Neural progenitor cell (in vitro differentiated cells): ENCODE results near the gene FLCN. TPM values are rescaled to one million over a fixed set of nuclear protein-coding genes. Genes with fewer than 3 reads are reported as not detected.

ENCODE experiments used
- DNase-seq: peaks from one replicate; pipeline ENCODE4 v3.0.0-alpha.2; 2016; ENCODE audit warnings: low spot score
- H2AFZ ChIP-seq: fragments of 200-600 bp; sonication (generic); replicated peaks from 2 replicates; pipeline ENCODE4 v1.6.1; 2016; ENCODE audit warnings: antibody characterized with exemption
- H3F3A ChIP-seq: fragments of 200-600 bp; sonication (generic); 2 replicates; pipeline ENCODE4 v1.6.1; 2016; ENCODE audit warnings: antibody characterized with exemption, low read depth
- H3K27ac ChIP-seq: fragments of 200-600 bp; sonication (generic); 2 replicates; pipeline ENCODE4 v1.5.1; 2016; ENCODE audit warnings: mild to moderate bottlenecking
- H3K27me3 ChIP-seq: fragments of 200-600 bp; sonication (generic); 2 replicates; pipeline ENCODE4 v1.6.1; 2016; ENCODE audit warnings: mild to moderate bottlenecking, moderate library complexity
- H3K36me3 ChIP-seq: fragments of 200-600 bp; sonication (generic); 2 replicates; pipeline ENCODE4 v1.5.1; 2016
- H3K4me1 ChIP-seq: fragments of 200-600 bp; sonication (generic); 2 replicates; pipeline ENCODE4 v1.6.1; 2016; ENCODE audit warnings: mixed run types
- H3K4me2 ChIP-seq: fragments of 200-600 bp; sonication (generic); 2 replicates; pipeline ENCODE4 v1.6.1; 2016
- H3K4me3 ChIP-seq: fragments of 200-600 bp; sonication (generic); 2 replicates; pipeline ENCODE4 v1.5.1; 2016
- H3K79me2 ChIP-seq: fragments of 200-600 bp; sonication (generic); 2 replicates; pipeline ENCODE4 v1.6.1; 2016; ENCODE audit warnings: low read depth
- H3K9ac ChIP-seq: fragments of 200-600 bp; sonication (generic); 2 replicates; pipeline ENCODE4 v1.6.1; 2016
- H3K9me3 ChIP-seq: fragments of 200-600 bp; sonication (generic); 2 replicates; pipeline ENCODE4 v1.5.1; 2016; ENCODE audit warnings: low read depth
- H4K20me1 ChIP-seq: fragments of 200-600 bp; sonication (generic); 2 replicates; pipeline ENCODE4 v1.6.1; 2016; ENCODE audit warnings: low read depth
- H3K27ac Mint-ChIP-seq: 3 replicates; pipeline ENCODE4 v1.8.0; 2021; ENCODE audit warnings: mixed read lengths
- H3K27me3 Mint-ChIP-seq: 2 replicates; pipeline ENCODE4 v1.8.0; 2022; ENCODE audit warnings: low read depth, mild to moderate bottlenecking, inconsistent platforms, moderate library complexity, mixed read lengths; ENCODE audit not compliant: insufficient read depth
- H3K36me3 Mint-ChIP-seq: 3 replicates; pipeline ENCODE4 v1.8.0; 2021; ENCODE audit warnings: mixed read lengths
- H3K4me1 Mint-ChIP-seq: 3 replicates; pipeline ENCODE4 v1.8.0; 2021; ENCODE audit warnings: mixed read lengths
- H3K4me3 Mint-ChIP-seq: 3 replicates; pipeline ENCODE4 v1.8.0; 2021; ENCODE audit warnings: mild to moderate bottlenecking, moderate library complexity, mixed read lengths
- H3K9me3 Mint-ChIP-seq: 3 replicates; pipeline ENCODE4 v1.8.0; 2020; ENCODE audit warnings: mixed read lengths
- EZH2 ChIP-seq: fragments of 200-600 bp; sonication (generic); IDR thresholded peaks from 2 replicates; pipeline ENCODE4 v1.6.1; 2017; ENCODE audit warnings: antibody characterized with exemption, mild to moderate bottlenecking, moderate library complexity
- EZH2phosphoT487 ChIP-seq: fragments of 200-600 bp; sonication (generic); IDR thresholded peaks from 2 replicates; pipeline ENCODE4 v1.6.1; 2017; ENCODE audit warnings: antibody characterized with exemption
- total RNA-seq: library from RNA; depleted of rRNA; stranded (reverse); fragments of >200 nt; gene quantifications from 2 replicates; pipeline ENCODE4 v1.2.3, GENCODE V29; 2015; ENCODE audit warnings: low replicate concordance
- TF ChIP-seq, protein P1 (sequence below): fragments of 200-600 bp; sonication (generic); IDR thresholded peaks from 2 replicates; pipeline ENCODE4 v1.5.1; 2017; ENCODE audit warnings: antibody characterized with exemption, mild to moderate bottlenecking

Gene FLCN
- total RNA-seq, 1 donor from 2014 or later: 16.3 TPM

- DNase-seq: peak; percentile 43
- Mint-ChIP-seq H3K27ac (peak overlapping the region; percentile 97), H3K4me1 (peaks cover 21% of the 10 kb centered on the region), H3K4me3 (peak overlapping the region; percentile 98), H3K36me3 (peaks cover 7% of the 10 kb centered on the region), H3K9me3 (no peaks in the 10 kb centered on the region), H3K27me3 (peaks cover 4% of the 10 kb centered on the region)
- no peaks in the 10 kb centered on the region for H3K9me3 ChIP-seq
- peaks cover 53% of the 10 kb centered on the region for H3K79me2 ChIP-seq
- peak overlapping the region; percentile 99 for H2AFZ ChIP-seq
- no peak overlapping the region for H3K27ac ChIP-seq
- H3K36me3 ChIP-seq: no peaks in the 10 kb centered on the region
- peaks cover 9% of the 10 kb centered on the region for H3K4me1 ChIP-seq
- H3K4me3 ChIP-seq: peak overlapping the region; percentile 80
- peaks cover 6% of the 10 kb centered on the region for H3F3A ChIP-seq
- H3K9ac ChIP-seq: peak overlapping the region; percentile 99
- H3K4me2 ChIP-seq: peak overlapping the region; percentile 94
- peaks cover 22% of the 10 kb centered on the region for H4K20me1 ChIP-seq
- H3K27me3 ChIP-seq: no peaks in the 10 kb centered on the region
- TF ChIP-seq EZH2phosphoT487: no peak
- no peak for TF ChIP-seq EZH2
- TF ChIP-seq, protein P1, sequence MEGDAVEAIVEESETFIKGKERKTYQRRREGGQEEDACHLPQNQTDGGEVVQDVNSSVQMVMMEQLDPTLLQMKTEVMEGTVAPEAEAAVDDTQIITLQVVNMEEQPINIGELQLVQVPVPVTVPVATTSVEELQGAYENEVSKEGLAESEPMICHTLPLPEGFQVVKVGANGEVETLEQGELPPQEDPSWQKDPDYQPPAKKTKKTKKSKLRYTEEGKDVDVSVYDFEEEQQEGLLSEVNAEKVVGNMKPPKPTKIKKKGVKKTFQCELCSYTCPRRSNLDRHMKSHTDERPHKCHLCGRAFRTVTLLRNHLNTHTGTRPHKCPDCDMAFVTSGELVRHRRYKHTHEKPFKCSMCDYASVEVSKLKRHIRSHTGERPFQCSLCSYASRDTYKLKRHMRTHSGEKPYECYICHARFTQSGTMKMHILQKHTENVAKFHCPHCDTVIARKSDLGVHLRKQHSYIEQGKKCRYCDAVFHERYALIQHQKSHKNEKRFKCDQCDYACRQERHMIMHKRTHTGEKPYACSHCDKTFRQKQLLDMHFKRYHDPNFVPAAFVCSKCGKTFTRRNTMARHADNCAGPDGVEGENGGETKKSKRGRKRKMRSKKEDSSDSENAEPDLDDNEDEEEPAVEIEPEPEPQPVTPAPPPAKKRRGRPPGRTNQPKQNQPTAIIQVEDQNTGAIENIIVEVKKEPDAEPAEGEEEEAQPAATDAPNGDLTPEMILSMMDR: no peak
Observed at GRCh38 chr17:17236295-17237025, 508 bp downstream of the FLCN start.

GRCh38 chr17:17235212-17236174 is 1.5 kb downstream of the FLCN start:
- Histone ChIP-seq H3F3A (peaks cover 6% of the 10 kb centered on the region), H4K20me1 (peaks cover 22% of the 10 kb centered on the region), H2AFZ (no peak overlapping the region), H3K9me3 (no peaks in the 10 kb centered on the region), H3K79me2 (peaks cover 53% of the 10 kb centered on the region), H3K4me3 (peak overlapping the region; percentile 80), H3K27ac (no peak overlapping the region), H3K27me3 (no peaks in the 10 kb centered on the region), H3K4me2 (peak overlapping the region; percentile 94), H3K36me3 (no peaks in the 10 kb centered on the region), H3K4me1 (peaks cover 9% of the 10 kb centered on the region), H3K9ac (no peak overlapping the region)
- peaks cover 9% of the 10 kb centered on the region for H3K36me3 Mint-ChIP-seq
- peaks cover 21% of the 10 kb centered on the region for H3K4me1 Mint-ChIP-seq
- peak overlapping the region; percentile 98 for H3K4me3 Mint-ChIP-seq
- DNase-seq: no peak
- H3K27me3 Mint-ChIP-seq: peaks cover 4% of the 10 kb centered on the region
- no peak overlapping the region for H3K27ac Mint-ChIP-seq
- no peaks in the 10 kb centered on the region for H3K9me3 Mint-ChIP-seq
- TF ChIP-seq, protein P1: no peak
- TF ChIP-seq EZH2 (no peak), EZH2phosphoT487 (no peak)

GRCh38 chr17:17232303-17232621 is 4.7 kb downstream of the FLCN start:
- H2AFZ ChIP-seq: no peak overlapping the region
- TF ChIP-seq EZH2 (no peak), EZH2phosphoT487 (no peak)
- H3K4me1 ChIP-seq: peaks cover 9% of the 10 kb centered on the region
- no peak overlapping the region for H3K4me3 Mint-ChIP-seq
- H3K27me3 Mint-ChIP-seq: no peaks in the 10 kb centered on the region
- H4K20me1 ChIP-seq: peaks cover 22% of the 10 kb centered on the region
- no peaks in the 10 kb centered on the region for H3K27me3 ChIP-seq
- H3K79me2 ChIP-seq: peaks cover 44% of the 10 kb centered on the region
- peaks cover 9% of the 10 kb centered on the region for H3K36me3 Mint-ChIP-seq
- no peaks in the 10 kb centered on the region for H3K36me3 ChIP-seq
- H3K27ac ChIP-seq: no peak overlapping the region
- no peak overlapping the region for H3K9ac ChIP-seq
- no peaks in the 10 kb centered on the region for H3K9me3 Mint-ChIP-seq
- H3K4me1 Mint-ChIP-seq: peaks cover 19% of the 10 kb centered on the region
- no peak for DNase-seq
- H3K4me3 ChIP-seq: no peak overlapping the region
- peak overlapping the region; percentile 26 for H3K27ac Mint-ChIP-seq
- H3K9me3 ChIP-seq: no peaks in the 10 kb centered on the region
- H3F3A ChIP-seq: no peaks in the 10 kb centered on the region
- no peak overlapping the region for H3K4me2 ChIP-seq
